ENCODE measurements around the gene ITSN2. TPM values are rescaled to one million over a fixed set of nuclear protein-coding genes. Genes with fewer than 3 reads are reported as not detected.

The ITSN2 gene
- total RNA-seq, 2 donors from 2014 or later: 32.9 to 61.0 TPM

- H3K4me1 ChIP-seq: no peaks in the 10 kb centered on the region
- H3K9me3 ChIP-seq: no peaks in the 10 kb centered on the region
- DNase-seq: no peak
- no peak overlapping the region for H3K4me3 ChIP-seq
- H3K27ac ChIP-seq: no peak overlapping the region
- H3K36me3 ChIP-seq (replicated peaks in 1 of 2; ENCODE audit: insufficient read depth in 1 of 2, low read depth in 2 of 2): peaks cover 9 to 50% of the 10 kb centered on the region in 2 donors
- no peak for ATAC-seq
- WGBS, 2 donors: 93 to 97% methylated on average over 16 of the region's 16 CpGs
- intact Hi-C loops (cut with DNase I): no loop called here
- no peak for TF ChIP-seq POLR2A (IDR thresholded peaks at IDR 0.05)
- TF ChIP-seq CTCF (IDR thresholded peaks at IDR 0.05): no peak
- H3K27me3 ChIP-seq: no peaks in the 10 kb centered on the region
Observed at GRCh38 chr2:24208490-24208889, 151.8 kb downstream of the ITSN2 start.

- Histone ChIP-seq H3K27ac (no peak overlapping the region), H3K4me3 (no peak overlapping the region), H3K4me1 (no peaks in the 10 kb centered on the region), H3K36me3 (replicated peaks in 1 of 2; ENCODE audit: insufficient read depth in 1 of 2, low read depth in 2 of 2) (peaks cover 15 to 55% of the 10 kb centered on the region in 2 donors), H3K9me3 (no peaks in the 10 kb centered on the region), H3K27me3 (no peaks in the 10 kb centered on the region)
- DNase-seq (no peak), ATAC-seq (no peak)
- intact Hi-C loops (cut with DNase I): no loop called here
- 77 to 89% methylated on average over 9 to 11 of the region's 11 CpGs for WGBS, 2 donors
- no peak for TF ChIP-seq POLR2A (IDR thresholded peaks at IDR 0.05)
- no peak for TF ChIP-seq CTCF (IDR thresholded peaks at IDR 0.05)
Observed at GRCh38 chr2:24207359-24207758, 153.0 kb downstream of the ITSN2 start.

GRCh38 chr2:24206714-24207113 lies 153.6 kb downstream of the ITSN2 start:
- H3K9me3 ChIP-seq: no peaks in the 10 kb centered on the region
- H3K4me1 ChIP-seq: no peaks in the 10 kb centered on the region
- intact Hi-C loops (cut with DNase I): no loop called here
- no peak overlapping the region for H3K27ac ChIP-seq
- DNase-seq: no peak
- H3K4me3 ChIP-seq: no peak overlapping the region
- TF ChIP-seq CTCF (IDR thresholded peaks at IDR 0.05) (no peak), POLR2A (IDR thresholded peaks at IDR 0.05) (no peak)
- peaks cover 15 to 49% of the 10 kb centered on the region in 2 donors for H3K36me3 ChIP-seq (replicated peaks in 1 of 2; ENCODE audit: insufficient read depth in 1 of 2, low read depth in 2 of 2)
- WGBS, 2 donors: 76 to 85% methylated on average over 8 of the region's 8 CpGs
- no peak for ATAC-seq
- no peaks in the 10 kb centered on the region for H3K27me3 ChIP-seq

GRCh38 chr2:24206242-24206641 lies 154.1 kb downstream of the ITSN2 start:
- H3K36me3 ChIP-seq (replicated peaks in 1 of 2; ENCODE audit: insufficient read depth in 1 of 2, low read depth in 2 of 2): peaks cover 15 to 49% of the 10 kb centered on the region in 2 donors
- H3K4me3 ChIP-seq: no peak overlapping the region
- DNase-seq (no peak), ATAC-seq (no peak)
- intact Hi-C loops (cut with DNase I): no loop called here
- TF ChIP-seq POLR2A (IDR thresholded peaks at IDR 0.05) (no peak), CTCF (IDR thresholded peaks at IDR 0.05) (no peak)
- H3K4me1 ChIP-seq: no peaks in the 10 kb centered on the region
- 87 to 88% methylated on average over 6 of the region's 6 CpGs for WGBS, 2 donors
- no peak overlapping the region for H3K27ac ChIP-seq
- no peaks in the 10 kb centered on the region for H3K9me3 ChIP-seq
- no peaks in the 10 kb centered on the region for H3K27me3 ChIP-seq

- no peaks in the 10 kb centered on the region for H3K4me1 ChIP-seq
- no peaks in the 10 kb centered on the region for H3K27me3 ChIP-seq
- no peaks in the 10 kb centered on the region for H3K9me3 ChIP-seq
- H3K36me3 ChIP-seq (replicated peaks in 1 of 2; ENCODE audit: insufficient read depth in 1 of 2, low read depth in 2 of 2): peaks cover 15 to 47% of the 10 kb centered on the region in 2 donors
- H3K27ac ChIP-seq: no peak overlapping the region
- WGBS, 2 donors: 87 to 90% methylated on average over 4 of the region's 4 CpGs
- ATAC-seq (no peak), DNase-seq (no peak)
- TF ChIP-seq POLR2A (IDR thresholded peaks at IDR 0.05) (no peak), CTCF (IDR thresholded peaks at IDR 0.05) (no peak)
- H3K4me3 ChIP-seq: no peak overlapping the region
- intact Hi-C loops (cut with DNase I): no loop called here
Observed at GRCh38 chr2:24205131-24205530, 155.2 kb downstream of the ITSN2 start.

All from body of pancreas (tissue), 4 donors.